ENCODE data around the gene MC1R. TPM values are rescaled to one million over a fixed set of nuclear protein-coding genes. Genes with fewer than 3 reads are reported as not detected.

Gene MC1R
- total and polyA plus RNA-seq, 8 donors, result 1.3 to 11.3 (median 2.9) TPM

DNA sequence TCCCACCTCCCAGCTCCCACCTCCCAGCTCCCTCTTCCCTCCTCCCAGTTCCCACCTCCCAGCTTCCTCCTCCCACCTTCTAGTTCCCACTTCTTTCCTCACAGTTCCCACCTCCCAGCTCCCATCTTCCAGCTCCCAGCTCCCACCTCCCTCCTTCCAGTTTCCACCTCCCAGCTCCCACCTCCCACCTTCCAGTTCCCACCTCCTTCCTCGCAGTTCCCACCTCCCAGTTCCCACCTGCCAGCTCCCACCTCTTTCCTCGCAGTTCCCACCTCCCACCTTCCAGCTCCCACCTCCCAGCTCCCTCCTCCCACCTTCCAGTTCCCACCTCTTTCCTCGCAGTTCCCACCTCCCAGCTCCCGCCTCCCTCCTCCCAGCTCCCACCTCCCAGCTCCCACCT, 10.4 kb upstream of the MC1R start:
- 89 to 98% (median 94%) methylated on average over 4 of the region's 4 CpGs for WGBS, 5 donors
- TF ChIP-seq POLR2AphosphoS5 (IDR thresholded peaks at IDR 0.05) (no peak), EP300 (IDR thresholded peaks at IDR 0.05) (no peak), POLR2A (IDR thresholded peaks at IDR 0.05) (no peak)
- TF ChIP-seq, protein P1, sequence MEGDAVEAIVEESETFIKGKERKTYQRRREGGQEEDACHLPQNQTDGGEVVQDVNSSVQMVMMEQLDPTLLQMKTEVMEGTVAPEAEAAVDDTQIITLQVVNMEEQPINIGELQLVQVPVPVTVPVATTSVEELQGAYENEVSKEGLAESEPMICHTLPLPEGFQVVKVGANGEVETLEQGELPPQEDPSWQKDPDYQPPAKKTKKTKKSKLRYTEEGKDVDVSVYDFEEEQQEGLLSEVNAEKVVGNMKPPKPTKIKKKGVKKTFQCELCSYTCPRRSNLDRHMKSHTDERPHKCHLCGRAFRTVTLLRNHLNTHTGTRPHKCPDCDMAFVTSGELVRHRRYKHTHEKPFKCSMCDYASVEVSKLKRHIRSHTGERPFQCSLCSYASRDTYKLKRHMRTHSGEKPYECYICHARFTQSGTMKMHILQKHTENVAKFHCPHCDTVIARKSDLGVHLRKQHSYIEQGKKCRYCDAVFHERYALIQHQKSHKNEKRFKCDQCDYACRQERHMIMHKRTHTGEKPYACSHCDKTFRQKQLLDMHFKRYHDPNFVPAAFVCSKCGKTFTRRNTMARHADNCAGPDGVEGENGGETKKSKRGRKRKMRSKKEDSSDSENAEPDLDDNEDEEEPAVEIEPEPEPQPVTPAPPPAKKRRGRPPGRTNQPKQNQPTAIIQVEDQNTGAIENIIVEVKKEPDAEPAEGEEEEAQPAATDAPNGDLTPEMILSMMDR (IDR thresholded peaks at IDR 0.05), result no peak
- H3K36me3 ChIP-seq, result peaks cover 55 to 96% (median 95%) of the 10 kb centered on the region in 4 donors
- peaks cover 0 to 10% (median 4%) of the 10 kb centered on the region in 4 donors for H3K4me1 ChIP-seq
- no peak for DNase-seq
- H3K27ac ChIP-seq, result no peak overlapping the region
- no peak overlapping the region for H3K4me3 ChIP-seq
- H3K9me3 ChIP-seq, result no peaks in the 10 kb centered on the region
- intact Hi-C loops (cut with DNase I; ENCODE audit: low total_unique reads), result no loop called here
- H3K27me3 ChIP-seq, result no peaks in the 10 kb centered on the region

DNA sequence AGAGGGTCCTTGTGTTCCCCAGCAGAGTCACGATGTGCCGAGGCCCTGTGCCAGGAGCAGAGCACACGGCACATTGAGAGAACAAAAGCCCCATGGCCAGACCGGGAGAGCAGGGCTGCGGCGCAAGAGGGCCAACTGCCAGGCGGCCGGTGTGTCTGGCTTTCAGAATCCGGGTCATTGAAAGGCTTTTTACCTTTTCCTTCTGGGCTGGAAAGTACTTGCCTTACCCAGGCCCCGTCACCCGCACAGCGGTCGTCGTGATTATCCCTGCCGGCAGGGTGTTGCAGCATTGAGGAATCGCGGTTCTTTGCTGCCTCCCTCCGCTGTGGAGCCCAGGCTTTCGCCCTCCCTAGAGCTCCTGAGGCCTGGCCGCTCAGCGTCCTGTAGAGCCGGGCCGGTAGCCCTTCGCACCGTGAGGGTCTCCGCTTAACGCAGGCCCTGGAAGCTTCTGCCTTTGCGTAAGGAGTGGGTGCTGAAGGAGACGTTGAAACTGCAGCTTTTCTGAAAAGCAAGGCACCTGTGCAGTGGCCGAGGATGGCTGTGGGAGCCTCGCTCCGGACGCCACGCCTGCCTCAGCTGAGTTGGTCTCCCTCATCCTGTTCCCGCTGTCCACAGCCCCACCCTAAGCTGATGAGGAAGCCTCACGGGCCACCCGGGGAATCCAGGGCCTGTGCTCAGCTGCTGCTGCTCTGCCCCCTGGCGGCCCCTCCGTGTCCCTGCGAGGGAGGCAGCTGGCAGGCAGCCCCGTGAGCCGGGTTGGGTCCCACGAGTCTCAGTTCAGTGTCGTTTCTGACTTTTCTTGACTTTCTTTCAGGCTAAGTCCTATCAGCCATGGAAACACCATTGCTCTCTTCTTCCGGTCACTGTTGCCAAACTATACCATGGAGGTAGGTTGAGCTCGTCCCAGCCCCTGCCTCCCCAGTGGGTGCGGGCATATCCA, 8.6 kb upstream of the MC1R start:
- WGBS, 5 donors, result 51 to 61% (median 56%) methylated on average over 36 to 47 of the region's 47 CpGs
- Histone ChIP-seq H3K27ac (peak overlapping the region in 3 of 5 donors; percentile 21 to 51 (median 27)), H3K27me3 (no peaks in the 10 kb centered on the region), H3K9me3 (no peaks in the 10 kb centered on the region), H3K36me3 (peaks cover 37 to 84% (median 82%) of the 10 kb centered on the region in 4 donors), H3K4me3 (no peak overlapping the region), H3K4me1 (peaks cover 0 to 10% (median 4%) of the 10 kb centered on the region in 4 donors)
- intact Hi-C loops (cut with DNase I; ENCODE audit: low total_unique reads), result no loop called here
- peak; percentile 77 to 88 for DNase-seq
- TF ChIP-seq POLR2A (IDR thresholded peaks at IDR 0.05), result no peak
- peak in 1 of 3 donors; percentile 72 for TF ChIP-seq POLR2AphosphoS5 (IDR thresholded peaks at IDR 0.05)
- TF ChIP-seq EP300 (IDR thresholded peaks at IDR 0.05), result no peak
- TF ChIP-seq, protein P1 (IDR thresholded peaks at IDR 0.05), result peak in 5 of 7 experiments; percentile 14 to 88 (median 84)

DNA sequence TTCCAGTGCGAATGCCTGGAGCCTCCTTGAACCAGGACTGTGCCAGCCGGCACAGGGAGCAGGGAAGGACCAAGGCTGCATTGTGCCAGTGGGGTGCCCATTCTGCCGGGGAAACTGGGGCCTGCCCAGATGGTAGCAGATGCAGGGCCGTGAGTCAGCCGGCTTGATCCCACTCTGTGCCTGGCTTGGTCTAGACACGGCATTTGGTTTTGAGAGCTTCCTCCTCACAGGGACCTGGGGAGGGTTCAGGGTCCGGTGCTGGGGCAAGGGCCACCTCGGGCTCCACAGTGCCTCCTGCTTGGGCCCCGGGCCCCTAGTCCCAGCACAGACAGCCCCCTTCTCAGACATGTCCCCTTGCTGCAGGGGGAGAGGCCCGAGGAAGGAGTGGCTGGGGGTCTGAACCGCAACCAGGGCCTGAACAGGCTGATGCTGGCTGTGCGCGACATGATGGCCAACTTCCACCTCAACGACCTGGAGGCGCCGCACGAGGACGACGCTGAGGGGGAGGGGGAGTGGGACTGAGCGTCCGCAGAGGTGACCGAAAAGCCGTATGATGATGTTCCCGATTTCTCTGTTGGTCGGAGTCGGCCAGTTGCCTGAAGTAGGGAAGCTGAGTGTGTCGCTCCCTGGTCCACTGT, 7.8 kb upstream of the MC1R start:
- H3K4me1 ChIP-seq, result peaks cover 0 to 10% (median 4%) of the 10 kb centered on the region in 4 donors
- WGBS, 5 donors, result 91 to 94% (median 93%) methylated on average over 27 of the region's 27 CpGs
- TF ChIP-seq, protein P1 (IDR thresholded peaks at IDR 0.05), result no peak
- TF ChIP-seq POLR2AphosphoS5 (IDR thresholded peaks at IDR 0.05), result no peak
- TF ChIP-seq POLR2A (IDR thresholded peaks at IDR 0.05), result no peak
- no peak for TF ChIP-seq EP300 (IDR thresholded peaks at IDR 0.05)
- no peak overlapping the region for H3K4me3 ChIP-seq
- DNase-seq, result no peak
- H3K27ac ChIP-seq, result peak overlapping the region in 2 of 5 donors; percentile 21 to 51
- intact Hi-C loops (cut with DNase I; ENCODE audit: low total_unique reads), result no loop called here
- H3K36me3 ChIP-seq, result peaks cover 29 to 76% (median 74%) of the 10 kb centered on the region in 4 donors
- no peaks in the 10 kb centered on the region for H3K27me3 ChIP-seq
- no peaks in the 10 kb centered on the region for H3K9me3 ChIP-seq

DNA sequence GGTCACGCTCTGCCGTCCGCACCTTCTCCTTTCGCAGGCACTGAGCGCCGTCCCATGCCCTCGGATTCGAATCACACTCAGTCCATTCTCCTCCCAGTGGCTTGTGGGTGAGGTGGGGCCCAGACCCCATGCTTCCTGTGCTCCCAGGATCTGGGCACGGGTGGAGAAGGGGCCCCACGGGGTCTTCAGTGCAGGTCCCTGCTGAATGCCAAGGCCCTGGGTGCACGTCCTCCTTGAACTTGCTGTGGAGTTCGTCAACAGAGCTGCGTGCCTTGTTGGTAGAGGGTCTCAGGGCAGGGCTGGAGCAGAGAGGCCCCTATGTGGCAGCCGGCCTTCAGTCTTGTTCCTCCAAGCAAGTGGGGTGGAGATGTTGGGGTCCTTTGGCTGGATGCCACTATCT, 7.3 kb upstream of the MC1R start:
- no peak overlapping the region for H3K27ac ChIP-seq
- DNase-seq, result no peak
- intact Hi-C loops (cut with DNase I; ENCODE audit: low total_unique reads), result no loop called here
- WGBS, 5 donors, result 93 to 96% (median 93%) methylated on average over 14 of the region's 14 CpGs
- H3K9me3 ChIP-seq, result no peaks in the 10 kb centered on the region
- no peak for TF ChIP-seq POLR2AphosphoS5 (IDR thresholded peaks at IDR 0.05)
- H3K36me3 ChIP-seq, result peaks cover 24 to 71% (median 69%) of the 10 kb centered on the region in 4 donors
- no peak overlapping the region for H3K4me3 ChIP-seq
- H3K27me3 ChIP-seq, result no peaks in the 10 kb centered on the region
- peaks cover 0 to 10% (median 4%) of the 10 kb centered on the region in 4 donors for H3K4me1 ChIP-seq

Measured in stomach (tissue), 9 donors.